T-helper 2 cell treated with Interferon-gamma antibody and Interleukin-4, amounts not matched to agents 100 ng/mL and 5 ng/mL, for 36 hours (primary cell): ENCODE results near the gene C1orf56. TPM values are rescaled to one million over a fixed set of nuclear protein-coding genes. Genes with fewer than 3 reads are reported as not detected.

Experiments
- intact Hi-C: fragments of 100-400 bp; cut with micrococcal nuclease; formaldehyde crosslinking; loops from one replicate; pipeline ENCODE4 v1.15.1; 2023
- total RNA-seq: library from RNA; stranded (reverse); gene quantifications from 2 replicates; pipeline ENCODE4 v1.2.3, GENCODE V29; 2022

C1orf56 gene, protein sequence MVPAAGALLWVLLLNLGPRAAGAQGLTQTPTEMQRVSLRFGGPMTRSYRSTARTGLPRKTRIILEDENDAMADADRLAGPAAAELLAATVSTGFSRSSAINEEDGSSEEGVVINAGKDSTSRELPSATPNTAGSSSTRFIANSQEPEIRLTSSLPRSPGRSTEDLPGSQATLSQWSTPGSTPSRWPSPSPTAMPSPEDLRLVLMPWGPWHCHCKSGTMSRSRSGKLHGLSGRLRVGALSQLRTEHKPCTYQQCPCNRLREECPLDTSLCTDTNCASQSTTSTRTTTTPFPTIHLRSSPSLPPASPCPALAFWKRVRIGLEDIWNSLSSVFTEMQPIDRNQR
- total RNA-seq: 1.0 and 1.8 TPM in 2 replicates

DNA sequence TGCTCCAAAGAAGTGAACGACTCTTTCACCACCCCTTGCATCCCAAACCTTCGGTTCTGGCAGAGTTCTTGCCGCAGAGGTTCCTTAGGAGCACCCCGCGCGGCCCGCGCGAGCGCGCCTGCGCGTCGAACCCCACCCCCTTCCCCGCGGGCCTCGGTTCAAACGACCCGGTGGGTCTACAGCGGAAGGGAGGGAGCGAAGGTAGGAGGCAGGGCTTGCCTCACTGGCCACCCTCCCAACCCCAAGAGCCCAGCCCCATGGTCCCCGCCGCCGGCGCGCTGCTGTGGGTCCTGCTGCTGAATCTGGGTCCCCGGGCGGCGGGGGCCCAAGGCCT lies at the start of gene C1orf56:
Gene C1orf56 (plus strand): TSS at position 161 of the 334 bp plus-strand sequence. CDS start 97 bp downstream, at position 258.
- intact Hi-C loops: no loop called here

DNA sequence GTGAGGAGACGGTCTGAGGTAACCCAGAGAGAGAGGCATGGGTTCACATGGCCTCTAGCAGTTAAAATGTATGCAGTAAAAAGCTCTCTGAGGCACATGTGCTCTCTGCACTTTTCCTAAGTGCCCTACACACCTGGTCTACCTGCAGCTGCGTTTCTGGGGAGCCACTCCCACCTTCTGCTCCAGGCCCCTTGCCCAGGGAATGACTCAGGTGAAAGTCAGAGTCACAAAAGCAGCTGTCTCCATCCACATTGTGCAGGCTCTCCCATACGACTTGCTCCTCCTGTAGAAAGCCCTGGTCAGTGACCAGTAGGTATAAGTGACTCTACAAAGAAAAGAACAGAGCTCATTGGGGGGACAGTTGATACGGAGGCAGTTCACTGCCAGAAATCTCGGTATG lies 49.6 kb upstream of the C1orf56 start:
- intact Hi-C loops: no loop called here

DNA sequence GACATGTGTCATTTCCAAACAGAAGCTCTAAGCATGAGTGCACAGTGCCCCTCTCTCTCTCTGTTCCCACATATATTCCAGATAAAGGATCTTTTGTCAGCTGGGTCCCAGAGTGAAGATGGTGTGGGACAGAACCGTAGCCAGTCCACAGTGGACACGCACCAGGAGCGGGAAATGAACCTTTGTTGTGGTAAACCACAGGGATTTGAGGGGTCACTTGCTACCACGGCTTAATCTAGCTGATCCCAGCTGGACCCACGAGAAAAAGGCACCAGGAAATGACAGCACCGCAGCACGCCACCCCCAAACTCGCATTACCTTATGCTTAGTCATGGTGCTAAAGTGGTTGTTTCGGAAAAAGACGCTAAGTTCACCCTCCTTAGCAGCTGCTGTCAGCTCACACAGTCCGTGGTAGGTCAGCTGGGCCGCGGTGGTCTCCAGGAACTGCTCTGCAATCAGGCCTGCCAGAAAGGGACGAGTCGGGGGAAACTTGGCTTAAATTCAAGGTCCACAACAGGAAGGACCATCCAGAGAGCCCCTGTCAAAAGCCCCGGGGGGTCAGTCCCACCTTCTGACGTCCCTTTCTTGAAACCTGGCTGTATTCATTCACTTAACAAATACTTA lies 48.4 kb upstream of the C1orf56 start:
- intact Hi-C loops: no loop called here

DNA sequence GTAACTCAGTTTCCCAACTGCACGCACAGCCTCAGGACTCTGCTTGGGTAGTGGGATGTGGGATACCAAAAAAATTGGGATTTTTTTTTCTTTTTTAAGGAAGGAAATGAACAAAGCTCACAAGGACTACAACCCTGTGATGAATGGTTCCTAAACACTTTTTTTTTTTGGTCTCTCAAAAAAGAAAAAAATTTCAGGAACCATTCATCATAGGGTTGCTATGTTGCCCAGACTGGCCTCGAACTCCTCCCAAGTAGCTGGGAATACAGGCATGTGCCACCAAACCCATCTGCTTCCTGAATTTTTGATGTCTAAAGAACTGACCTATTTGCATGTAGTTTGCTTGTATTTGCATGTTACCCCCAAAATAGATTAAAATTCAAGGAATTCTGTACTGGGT lies 47.6 kb upstream of the C1orf56 start:
- intact Hi-C loops: loop anchor here (10.0 kb wide), 1 partner anchor 435 kb away; no protein-coding TSS in a partner anchor

DNA sequence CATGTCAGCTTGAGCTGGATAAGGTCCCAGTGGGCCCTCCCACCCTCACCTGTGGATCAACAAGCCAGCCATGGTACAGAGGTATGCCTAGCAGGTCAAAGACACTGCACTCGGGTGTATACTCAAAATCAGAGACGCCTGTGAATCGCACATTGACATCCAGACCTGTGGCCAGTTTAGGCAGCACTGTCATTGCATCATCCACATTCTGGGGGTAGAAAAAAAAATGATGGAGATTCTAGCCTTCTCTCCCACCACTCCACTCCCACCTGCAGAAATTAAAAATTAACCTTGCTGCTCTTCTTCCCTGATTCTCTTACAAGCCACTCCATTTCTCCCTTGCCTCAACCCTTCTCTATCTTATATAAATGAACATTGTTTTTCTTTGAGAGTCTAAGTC lies 47.1 kb upstream of the C1orf56 start:
- intact Hi-C loops: loop anchor here (10.0 kb wide), 1 partner anchor 436 kb away; no protein-coding TSS in a partner anchor

DNA sequence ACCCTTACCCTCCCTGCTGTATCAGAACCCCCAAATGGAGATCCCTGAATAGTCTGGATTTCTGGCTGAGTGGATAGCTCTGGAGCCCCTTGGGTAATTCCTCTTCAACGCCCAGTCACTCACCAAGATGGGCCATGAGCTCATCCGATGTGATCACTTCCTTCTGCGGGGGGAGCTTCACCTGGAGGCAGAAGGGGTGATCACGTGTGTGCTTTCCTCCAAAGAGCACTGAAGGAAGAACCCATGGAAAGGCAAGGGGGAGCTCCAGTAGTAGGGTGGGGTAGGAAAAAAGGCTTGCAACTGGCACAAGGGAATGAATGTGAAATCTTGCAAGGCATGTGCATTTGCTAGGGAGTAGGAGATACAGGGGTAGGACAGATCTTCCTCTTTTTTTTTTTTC lies 45.9 kb upstream of the C1orf56 start:
- intact Hi-C loops: loop anchor here (10.0 kb wide), 1 partner anchor 437 kb away; no protein-coding TSS in a partner anchor

DNA sequence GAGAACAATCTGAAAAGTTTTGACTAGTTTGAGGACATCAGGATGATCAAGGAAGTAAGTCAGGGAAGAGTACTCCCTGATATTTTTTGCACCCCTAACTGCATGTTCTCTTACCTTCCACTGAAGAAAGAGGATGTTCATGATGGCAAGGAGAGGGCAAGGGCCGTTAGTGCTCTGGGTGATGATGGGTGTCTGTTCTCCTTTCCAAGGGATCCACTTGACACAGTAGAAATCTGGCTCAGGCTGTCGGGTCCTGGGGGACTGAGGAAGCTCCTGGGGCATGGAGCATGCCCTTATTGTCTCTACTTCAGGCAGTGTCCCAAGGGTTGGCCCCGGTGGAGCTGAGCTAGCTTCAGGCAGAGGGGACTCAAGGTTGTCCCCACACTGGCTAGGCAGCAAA lies 45.5 kb upstream of the C1orf56 start:
- intact Hi-C loops: loop anchor here (10.0 kb wide), 1 partner anchor 437 kb away; no protein-coding TSS in a partner anchor

DNA sequence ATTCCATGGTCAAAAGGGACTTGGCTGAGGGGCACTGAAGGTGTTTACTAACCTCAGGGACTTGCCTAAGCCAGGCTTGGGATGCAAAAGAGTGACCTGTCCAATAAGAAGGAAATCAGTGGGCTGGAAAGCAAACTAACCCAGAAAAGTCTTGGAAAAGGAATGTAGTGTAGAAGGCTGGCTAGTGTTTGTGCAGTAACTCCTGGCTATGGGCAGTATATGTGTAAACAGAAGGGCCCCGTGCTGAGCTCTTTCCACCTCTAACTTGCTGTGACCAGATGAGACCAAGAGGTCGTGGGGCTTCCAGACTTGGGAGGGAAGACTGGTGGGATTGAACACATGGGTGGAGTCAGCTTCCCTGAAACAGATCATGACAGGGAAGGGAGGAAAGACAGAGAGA lies 44.9 kb upstream of the C1orf56 start:
- intact Hi-C loops: loop anchor here (10.0 kb wide), 1 partner anchor 438 kb away; no protein-coding TSS in a partner anchor

DNA sequence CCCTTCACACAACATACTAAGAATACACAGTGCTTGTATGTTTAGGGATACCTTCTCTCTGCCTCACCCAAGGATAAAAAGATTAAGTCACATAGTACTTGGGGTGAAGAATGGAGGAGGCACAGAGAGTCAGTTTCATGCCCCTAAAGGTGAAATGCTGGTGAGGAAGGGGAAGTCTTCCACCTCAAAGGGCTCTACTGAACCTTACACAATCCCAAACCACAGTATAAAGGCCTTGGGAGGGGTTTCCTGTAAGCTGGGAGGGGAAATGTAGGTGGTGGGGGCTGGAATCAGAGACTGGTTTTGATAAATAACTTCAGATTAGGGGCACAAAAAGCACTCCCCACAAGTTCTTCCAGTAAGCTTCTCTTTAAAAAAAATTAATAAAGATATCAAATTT lies 44.4 kb upstream of the C1orf56 start:
- intact Hi-C loops: loop anchor here (10.0 kb wide), 1 partner anchor 438 kb away; no protein-coding TSS in a partner anchor

DNA sequence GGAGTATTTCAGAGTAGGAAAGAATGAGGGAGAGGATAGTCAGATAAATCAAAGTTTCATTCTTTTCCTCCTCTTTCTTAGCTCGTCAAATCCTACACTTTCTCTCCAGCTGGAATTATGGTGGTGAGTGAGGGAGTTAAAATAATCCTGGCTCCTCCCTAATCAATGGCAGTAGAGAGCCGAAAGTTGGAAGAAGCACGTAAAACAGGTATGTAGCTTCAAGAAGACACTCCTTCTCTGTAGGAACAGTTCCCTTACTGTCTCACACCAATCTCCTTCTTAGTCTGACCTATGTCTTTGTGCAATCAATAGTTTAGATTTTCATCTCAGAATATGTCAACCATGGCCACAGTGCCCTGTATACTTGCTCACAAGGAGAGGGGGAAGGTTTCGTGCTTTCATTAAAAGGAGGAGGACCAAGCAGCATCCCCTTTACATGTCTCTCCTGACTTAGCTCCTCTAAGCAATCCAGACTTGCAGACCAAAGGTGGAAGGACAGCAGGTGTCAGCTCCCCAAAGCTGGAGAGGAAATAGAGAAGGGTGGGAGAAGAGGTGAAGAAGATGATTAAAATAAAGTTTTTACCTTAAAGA lies 41.7 kb upstream of the C1orf56 start:
- intact Hi-C loops: loop anchor here (5.0 to 10.0 kb wide), 2 partner anchors 151 to 441 kb away; partner anchors contain the start of gene TNFAIP8L2

DNA sequence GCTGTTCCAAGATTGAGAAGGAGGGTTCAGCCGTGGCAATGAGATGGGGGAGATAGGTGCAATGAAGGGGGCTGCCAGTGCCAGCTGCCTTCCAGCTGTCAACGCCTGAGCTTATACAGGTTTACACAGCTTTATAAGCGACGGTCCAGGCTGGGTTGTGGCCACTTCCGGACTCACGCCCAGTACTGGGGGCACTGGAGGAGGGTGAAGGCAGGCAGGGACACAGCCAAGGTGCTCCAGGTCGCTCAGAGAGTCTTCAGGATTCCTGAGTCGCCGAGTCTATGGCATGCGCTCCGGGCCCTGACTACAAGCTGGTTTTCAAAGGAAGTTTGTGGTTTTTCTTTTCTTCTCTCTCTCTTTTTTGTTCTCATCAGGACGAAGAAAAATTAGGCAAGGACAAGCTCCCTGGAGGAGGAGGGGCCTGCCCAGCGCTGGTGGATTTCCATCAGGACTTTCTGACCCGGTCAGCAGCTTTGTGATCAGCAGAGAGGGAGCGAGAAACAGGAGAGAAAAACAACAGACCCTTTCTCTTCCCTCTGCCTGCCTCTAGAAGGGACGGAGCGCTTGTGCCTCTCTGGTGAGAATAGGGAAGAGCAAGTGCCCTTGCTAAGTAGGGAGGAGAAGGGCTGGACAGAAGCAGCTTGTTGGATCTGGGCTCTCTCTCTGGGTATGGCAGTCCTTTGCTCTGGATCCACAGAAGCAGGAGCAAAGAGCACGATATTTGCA lies 41.1 kb upstream of the C1orf56 start, which contains the start of gene MINDY1:
Gene MINDY1 (minus strand): TSS at position 576 of the 726 bp plus-strand sequence. CDS start 4,285 bp downstream, outside the sequence.
- intact Hi-C loops: loop anchor here (5.0 to 10.0 kb wide), 2 partner anchors 151 to 442 kb away; partner anchors contain the start of gene TNFAIP8L2

DNA sequence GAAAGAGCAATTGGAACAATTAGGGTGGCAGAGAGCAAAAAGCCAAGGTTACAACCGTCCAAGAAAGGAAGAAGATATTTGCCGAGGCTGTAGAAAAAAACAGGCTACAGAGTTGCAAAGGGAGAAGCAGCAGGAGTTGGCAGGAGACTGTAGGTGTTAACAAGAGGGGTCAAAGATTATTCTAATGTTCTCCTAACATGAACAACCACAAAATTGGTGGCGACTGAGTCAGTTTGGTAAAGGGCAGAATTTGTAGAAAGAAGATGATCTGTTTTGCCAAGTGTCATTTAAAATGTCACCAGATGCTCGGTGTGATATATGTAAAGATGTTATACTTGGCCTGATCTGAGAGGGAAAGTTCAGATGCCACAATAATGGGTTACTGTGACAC lies 39.7 kb upstream of the C1orf56 start:
- intact Hi-C loops: loop anchor here (1.0 to 10.0 kb wide), 5 partner anchors 29 to 443 kb away; partner anchors contain the start of genes GABPB2 and TNFAIP8L2

DNA sequence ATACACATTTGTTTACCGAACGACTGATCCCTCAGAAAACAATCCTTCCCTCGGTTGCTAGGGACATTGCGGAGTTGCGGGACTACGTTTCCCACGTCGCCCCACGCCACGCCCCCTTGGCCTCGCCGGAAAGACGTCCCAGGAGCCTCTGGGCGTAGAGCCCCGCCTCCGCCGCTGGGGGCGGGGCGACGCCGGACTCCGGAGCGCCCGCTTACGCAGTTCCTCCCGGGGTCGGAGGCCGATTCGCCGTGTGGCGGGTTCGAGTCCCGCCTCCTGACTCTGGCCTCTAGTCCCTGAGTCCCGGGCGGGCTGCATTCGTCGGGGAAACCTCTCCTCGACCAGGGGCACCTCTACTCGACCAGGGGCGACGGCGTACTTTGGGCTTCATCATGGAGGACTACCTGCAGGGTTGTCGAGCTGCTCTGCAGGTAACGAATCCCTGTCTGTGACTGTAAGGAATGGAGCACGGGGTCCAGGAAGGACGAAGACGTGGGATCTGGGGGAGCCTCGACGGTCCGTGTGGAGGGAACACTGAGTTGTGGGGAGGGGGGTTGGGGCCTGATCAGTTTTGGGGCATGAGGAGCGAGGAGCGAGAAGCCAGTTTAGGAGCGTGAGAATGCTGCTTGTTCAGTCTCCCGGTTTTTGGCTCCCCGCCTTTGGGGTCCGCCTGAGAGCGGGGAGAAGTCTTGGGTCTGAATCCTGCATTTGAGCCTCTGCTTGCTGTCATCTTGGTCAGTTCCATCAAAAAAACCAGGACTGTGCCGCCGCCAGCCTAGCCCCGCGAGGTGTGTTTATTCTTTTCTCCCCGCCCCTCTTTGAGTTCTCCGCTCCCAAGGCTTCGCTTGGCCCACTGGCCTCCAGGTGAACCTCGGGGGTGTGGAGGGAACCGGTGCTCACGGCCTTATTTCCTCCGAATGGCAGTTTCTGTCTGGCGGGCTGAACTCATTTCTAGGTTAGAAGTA lies 39.0 kb upstream of the C1orf56 start, which contains the start of gene PRUNE1:
Gene PRUNE1 (plus strand): TSS at position 206 of the 962 bp plus-strand sequence. CDS start 184 bp downstream, at position 390.
- intact Hi-C loops: loop anchor here (1.0 to 10.0 kb wide), 5 partner anchors 29 to 444 kb away; partner anchors contain the start of genes GABPB2 and TNFAIP8L2

DNA sequence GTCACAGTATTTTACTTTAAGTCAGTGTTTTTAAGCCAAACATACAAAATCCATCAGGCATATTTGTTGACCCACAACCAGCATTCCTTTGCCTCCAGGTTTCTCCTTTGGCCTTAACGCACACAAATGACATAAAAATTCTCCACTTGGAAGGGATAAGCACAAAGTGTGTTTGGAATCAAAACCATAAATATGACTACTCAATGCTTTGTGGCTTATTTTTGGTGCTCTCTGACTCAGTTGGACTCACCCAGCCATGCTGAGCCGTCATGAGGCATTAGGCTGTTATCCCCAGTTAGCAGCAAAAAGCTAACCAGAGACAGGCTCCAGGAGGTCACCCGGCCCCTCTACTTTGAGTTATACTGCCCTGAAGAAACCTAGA lies 38.4 kb upstream of the C1orf56 start:
- intact Hi-C loops: loop anchor here (2.0 to 10.0 kb wide), 3 partner anchors 62 to 444 kb away; partner anchors contain the start of genes GABPB2 and TNFAIP8L2

DNA sequence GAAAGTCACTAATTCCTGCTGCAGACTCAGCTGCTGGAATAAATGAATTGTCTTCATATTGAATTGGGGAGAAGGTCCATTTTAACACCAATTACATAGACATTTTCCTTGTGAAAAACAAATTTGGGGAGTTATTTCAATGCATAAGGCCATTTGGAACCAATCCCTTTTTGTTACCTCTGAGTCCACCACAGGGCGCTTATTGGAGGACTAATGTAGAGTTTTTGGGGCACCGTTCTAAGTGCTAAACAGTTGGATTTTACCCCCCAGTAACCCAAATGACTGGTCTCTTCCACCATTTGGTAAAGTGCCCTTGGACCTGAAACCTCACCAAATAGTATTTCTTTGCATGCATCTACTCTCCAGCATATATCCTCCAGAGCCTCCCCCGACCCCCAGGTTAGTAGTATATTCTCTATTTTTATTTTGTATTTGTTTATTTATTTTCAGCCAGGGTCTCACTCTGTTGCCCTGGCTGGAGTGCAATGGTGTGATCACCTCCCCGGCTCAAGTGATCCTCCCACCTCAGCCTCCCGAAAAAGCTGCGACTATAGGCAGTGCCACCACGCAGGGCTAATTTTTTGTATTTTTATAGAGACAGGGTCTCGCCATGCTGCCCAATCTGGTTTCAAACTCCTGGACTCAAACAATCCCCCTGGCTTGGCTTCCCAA lies 37.7 kb upstream of the C1orf56 start:
- intact Hi-C loops: loop anchor here (2.0 to 10.0 kb wide), 3 partner anchors 61 to 445 kb away; partner anchors contain the start of genes GABPB2 and TNFAIP8L2

DNA sequence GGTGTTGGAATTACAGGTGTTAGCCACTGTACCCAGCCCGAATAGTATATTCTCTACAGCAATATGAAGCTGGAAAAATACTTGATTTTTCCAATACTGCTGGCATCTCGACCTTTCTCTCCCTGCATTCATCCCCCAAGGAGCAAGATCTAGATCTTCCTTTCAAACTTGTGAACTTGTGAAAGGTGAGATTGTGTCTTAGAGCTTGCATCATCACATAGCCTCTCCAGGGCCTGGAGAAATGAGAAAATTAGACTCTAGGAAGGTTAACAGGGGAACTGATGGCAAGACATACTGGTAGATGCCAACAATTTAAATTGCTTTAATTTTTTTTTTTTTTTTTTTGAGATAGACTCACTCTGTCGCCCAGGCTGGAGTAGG lies 37.2 kb upstream of the C1orf56 start:
- intact Hi-C loops: no loop called here

DNA sequence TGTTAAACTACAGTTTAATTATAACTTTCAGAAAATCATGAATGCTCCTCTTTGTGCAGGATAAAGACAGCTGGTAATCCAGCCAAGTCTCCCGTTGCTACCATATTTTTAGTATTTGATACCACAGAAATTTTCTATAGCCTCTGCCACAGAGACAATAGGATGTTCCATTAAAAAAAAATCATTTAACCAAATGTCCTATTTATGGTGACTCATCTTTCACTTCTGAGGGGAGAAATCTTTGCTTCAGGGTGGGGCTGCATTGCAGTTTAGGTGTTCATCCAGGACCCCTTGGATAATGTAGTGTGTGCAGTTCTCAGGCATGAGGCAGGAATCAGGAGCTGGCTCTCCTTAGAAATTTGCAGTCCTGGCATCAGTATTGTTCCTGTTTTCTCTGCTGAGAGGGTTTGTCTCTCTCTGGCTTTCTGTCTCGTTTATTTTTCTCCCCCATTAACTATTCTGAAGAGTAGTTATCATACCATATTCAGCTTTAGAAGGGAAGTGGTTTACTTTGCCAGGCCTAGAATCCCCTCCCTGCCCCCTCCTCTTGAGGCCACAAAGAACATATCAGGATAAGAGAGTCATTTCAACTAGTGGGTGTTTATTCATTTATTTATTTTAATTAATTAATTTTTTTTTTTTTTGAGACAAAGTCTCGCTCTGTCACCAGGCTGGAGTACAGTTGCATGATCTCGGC lies 36.2 kb upstream of the C1orf56 start:
- intact Hi-C loops: no loop called here
